PC-3 (cell line): ENCODE data around the gene DND1.

ENCODE experiments used
- EZH2 ChIP-seq: fragments of 300-600 bp; sonication (generic); IDR thresholded peaks from one replicate; pipeline ENCODE4 v1.6.1; 2017; ENCODE audit warnings: antibody characterized with exemption, mild to moderate bottlenecking, low read length; ENCODE audit not compliant: unreplicated experiment
- EZH2phosphoT487 ChIP-seq: fragments of 300-600 bp; sonication (generic); IDR thresholded peaks from 2 replicates; pipeline ENCODE4 v1.6.1; 2018; ENCODE audit warnings: mild to moderate bottlenecking, antibody characterized with exemption, low read length, borderline replicate concordance
- TF ChIP-seq, protein P1 (sequence below): fragments of 300-600 bp; sonication (generic); conservative IDR thresholded peaks from 2 replicates; pipeline ENCODE4 v1.5.1; 2017; ENCODE audit warnings: antibody characterized with exemption, low read depth, mild to moderate bottlenecking, low read length

GRCh38 chr5:140674211-140674610, 835 bp upstream of the DND1 start:
- TF ChIP-seq, protein P1, sequence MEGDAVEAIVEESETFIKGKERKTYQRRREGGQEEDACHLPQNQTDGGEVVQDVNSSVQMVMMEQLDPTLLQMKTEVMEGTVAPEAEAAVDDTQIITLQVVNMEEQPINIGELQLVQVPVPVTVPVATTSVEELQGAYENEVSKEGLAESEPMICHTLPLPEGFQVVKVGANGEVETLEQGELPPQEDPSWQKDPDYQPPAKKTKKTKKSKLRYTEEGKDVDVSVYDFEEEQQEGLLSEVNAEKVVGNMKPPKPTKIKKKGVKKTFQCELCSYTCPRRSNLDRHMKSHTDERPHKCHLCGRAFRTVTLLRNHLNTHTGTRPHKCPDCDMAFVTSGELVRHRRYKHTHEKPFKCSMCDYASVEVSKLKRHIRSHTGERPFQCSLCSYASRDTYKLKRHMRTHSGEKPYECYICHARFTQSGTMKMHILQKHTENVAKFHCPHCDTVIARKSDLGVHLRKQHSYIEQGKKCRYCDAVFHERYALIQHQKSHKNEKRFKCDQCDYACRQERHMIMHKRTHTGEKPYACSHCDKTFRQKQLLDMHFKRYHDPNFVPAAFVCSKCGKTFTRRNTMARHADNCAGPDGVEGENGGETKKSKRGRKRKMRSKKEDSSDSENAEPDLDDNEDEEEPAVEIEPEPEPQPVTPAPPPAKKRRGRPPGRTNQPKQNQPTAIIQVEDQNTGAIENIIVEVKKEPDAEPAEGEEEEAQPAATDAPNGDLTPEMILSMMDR: no peak
- TF ChIP-seq EZH2 (no peak), EZH2phosphoT487 (no peak)
